CD4-positive, alpha-beta memory T cell (primary cell): ENCODE data around the gene SAMD14. TPM values are rescaled to one million over a fixed set of nuclear protein-coding genes. Genes with fewer than 3 reads are reported as not detected.

ENCODE experiments used
- CTCF ChIA-PET: fragments of 350-600 bp; sonication (Branson Sonifier 250); formaldehyde crosslinking; loops from one replicate; lab custom pipeline; 2021; ENCODE audit warnings: inconsistent platforms; ENCODE audit not compliant: partially characterized antibody; lab: Charles Lee
- POLR2A ChIA-PET: fragments of 350-600 bp; sonication (Branson Sonifier 250); formaldehyde crosslinking; loops from one replicate; lab custom pipeline; 2021; ENCODE audit not compliant: partially characterized antibody; lab: Charles Lee
- DNase-seq, 5 donors: peaks; one replicate each; pipeline versions ENCODE4 v3.0.0 to v3.0.0-alpha.2; 2020 to 2022; ENCODE audit warnings: mixed read lengths in 1 of 5
- H3K27ac ChIP-seq: one replicate; pipeline ENCODE4 v1.7.0; 2013; ENCODE audit warnings: low read depth, low read length
- H3K27me3 ChIP-seq: 2 replicates; pipeline ENCODE4 v1.7.0; 2013; ENCODE audit warnings: mild to moderate bottlenecking, low read length, moderate library complexity; ENCODE audit not compliant: insufficient read depth
- H3K36me3 ChIP-seq: 2 replicates; pipeline ENCODE4 v1.7.0; 2013; ENCODE audit warnings: mild to moderate bottlenecking, low read length, moderate library complexity; ENCODE audit not compliant: insufficient read depth
- H3K4me1 ChIP-seq: 2 replicates; pipeline ENCODE4 v1.7.0; 2013; ENCODE audit warnings: mild to moderate bottlenecking, low read length, moderate library complexity; ENCODE audit not compliant: insufficient read depth
- H3K4me3 ChIP-seq, 2 donors: one replicate each; pipeline ENCODE4 v1.7.0; 2013; ENCODE audit warnings: low read length in 2 of 2, mild to moderate bottlenecking in 1 of 2
- H3K9me3 ChIP-seq, 2 donors: one replicate each; pipeline ENCODE4 v1.7.0; 2013; ENCODE audit warnings: low read length in 2 of 2, control low read depth in 1 of 2; ENCODE audit not compliant: control insufficient read depth in 1 of 2
- H3K27ac Mint-ChIP-seq, 7 donors: one replicate each; pipeline ENCODE4 v1.8.0; 2020 to 2021; ENCODE audit warnings: mixed read lengths in 7 of 7, mild to moderate bottlenecking in 6 of 7, inconsistent platforms in 3 of 7, moderate library complexity in 3 of 7
- H3K27me3 Mint-ChIP-seq, 2 donors: one replicate each; pipeline ENCODE4 v1.8.0; 2020 to 2021; ENCODE audit warnings: mixed read lengths in 2 of 2
- H3K36me3 Mint-ChIP-seq, 2 donors: one replicate each; pipeline ENCODE4 v1.8.0; 2020 to 2021; ENCODE audit warnings: mixed read lengths in 2 of 2, inconsistent platforms in 1 of 2, mild to moderate bottlenecking in 1 of 2
- H3K4me1 Mint-ChIP-seq, 4 donors: one replicate each; pipeline ENCODE4 v1.8.0; 2020 to 2021; ENCODE audit warnings: mixed read lengths in 4 of 4, mild to moderate bottlenecking in 1 of 4
- H3K4me3 Mint-ChIP-seq, 8 donors: one replicate each; pipeline ENCODE4 v1.8.0; 2020 to 2021; ENCODE audit warnings: mixed read lengths in 8 of 8, mild to moderate bottlenecking in 7 of 8, moderate library complexity in 6 of 8, inconsistent platforms in 3 of 8
- H3K9me3 Mint-ChIP-seq, 8 donors: one replicate each; pipeline ENCODE4 v1.8.0; 2020 to 2021; ENCODE audit warnings: mixed read lengths in 8 of 8, mild to moderate bottlenecking in 5 of 8, inconsistent platforms in 3 of 8, moderate library complexity in 1 of 8
- intact Hi-C: fragments of 100-400 bp; cut with micrococcal nuclease; formaldehyde crosslinking; loops from one replicate; pipeline ENCODE4 v1.15.1; 2023
- polyA plus RNA-seq, 2 donors: library from polyadenylated mRNA; unstranded; fragments of 300-500 nt; fragmentation: Illumina TruSeq; gene quantifications; one replicate each; pipeline ENCODE4 v1.2.3, GENCODE V29; 2021
- total RNA-seq, 2 experiments: library from RNA; stranded (reverse); gene quantifications; one replicate each; pipeline ENCODE4 v1.2.3, GENCODE V29; 2021

The SAMD14 gene
- total and polyA plus RNA-seq, 4 experiments from 2014 or later: 0.16 to 1.3 (median 0.72) TPM

- Histone ChIP-seq H3K27me3 (no peaks in the 10 kb centered on the region), H3K27ac (no peak overlapping the region), H3K4me1 (peaks cover 10% of the 10 kb centered on the region), H3K36me3 (no peaks in the 10 kb centered on the region), H3K9me3 (no peaks in the 10 kb centered on the region), H3K4me3 (no peak overlapping the region)
- H3K9me3 Mint-ChIP-seq: peaks cover 0 to 3% (median 0%) of the 10 kb centered on the region in 8 donors
- DNase-seq: no peak
- ChIA-PET CTCF (interaction anchor here (0.6 to 5.3 kb wide), 24 partner anchors 8 to 1114 kb away, joined by 3 to 38 read pairs (median 5); no protein-coding TSS in a partner anchor), POLR2A (interaction anchor here (0.6 to 2.4 kb wide), 7 partner anchors 9 to 76 kb away, joined by 3 to 7 read pairs (median 3); no protein-coding TSS in a partner anchor)
- intact Hi-C loops: loop anchor here (1.0 kb wide), 1 partner anchor 28 kb away; no protein-coding TSS in a partner anchor
- peaks cover 10 to 19% (median 11%) of the 10 kb centered on the region in 4 donors for H3K4me1 Mint-ChIP-seq
- H3K4me3 Mint-ChIP-seq: no peak overlapping the region
- H3K27me3 Mint-ChIP-seq: peaks cover 2 to 3% of the 10 kb centered on the region in 2 donors
- peaks cover 0 to 3% of the 10 kb centered on the region in 2 donors for H3K36me3 Mint-ChIP-seq
- H3K27ac Mint-ChIP-seq: peak overlapping the region in 1 of 7 donors; percentile 85
These were observed 40.0 kb upstream of the SAMD14 start for GRCh38 chr17:50169881-50170459.

DNA sequence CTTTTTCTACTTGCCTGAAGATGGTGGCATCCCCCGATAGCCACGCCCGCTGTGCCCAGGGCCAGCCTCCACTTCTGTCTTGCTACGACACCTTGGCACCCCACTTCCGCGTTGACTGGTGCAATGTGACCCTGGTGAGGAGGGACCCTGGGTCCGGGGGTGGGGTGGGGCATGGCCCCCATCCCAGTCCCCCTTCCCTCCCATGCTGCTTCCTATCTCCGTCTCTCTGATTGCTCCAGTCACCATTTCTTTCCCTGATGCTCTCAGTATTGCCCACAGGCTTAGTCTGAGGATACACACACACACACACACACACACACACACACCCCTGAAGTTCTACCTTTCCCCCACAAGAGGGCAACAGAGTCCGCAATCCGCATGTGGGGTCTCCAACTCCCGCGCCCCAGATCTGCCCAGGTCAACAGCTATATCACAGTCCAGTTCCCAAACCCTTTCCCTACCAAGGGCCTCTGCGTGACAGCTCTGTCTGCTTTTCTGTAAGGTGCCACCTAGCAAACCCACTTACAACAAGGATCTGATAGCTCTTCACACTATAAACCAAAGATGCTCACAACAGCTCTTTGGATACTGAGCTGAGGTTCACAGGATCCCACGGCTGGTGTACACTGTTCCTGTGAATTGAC is 39.3 kb upstream of the SAMD14 start:
- CTCF ChIA-PET: interaction anchor here (0.6 to 5.3 kb wide), 22 partner anchors 8 to 172 kb away, joined by 3 to 38 read pairs (median 5); no protein-coding TSS in a partner anchor
- Histone ChIP-seq H3K4me3 (peak overlapping the region in 1 of 2 donors; percentile 35), H3K36me3 (no peaks in the 10 kb centered on the region), H3K4me1 (peaks cover 10% of the 10 kb centered on the region), H3K27me3 (no peaks in the 10 kb centered on the region), H3K9me3 (no peaks in the 10 kb centered on the region), H3K27ac (no peak overlapping the region)
- DNase-seq: peak; percentile 71 to 81 (median 72)
- Mint-ChIP-seq H3K27me3 (peaks cover 2 to 3% of the 10 kb centered on the region in 2 donors), H3K36me3 (peaks cover 0 to 3% of the 10 kb centered on the region in 2 donors), H3K9me3 (peaks cover 0 to 3% (median 0%) of the 10 kb centered on the region in 8 donors), H3K4me1 (peaks cover 10 to 19% (median 11%) of the 10 kb centered on the region in 4 donors), H3K27ac (peak overlapping the region; percentile 37 to 89 (median 81)), H3K4me3 (peak overlapping the region; percentile 25 to 87 (median 65))
- POLR2A ChIA-PET: interaction anchor here (0.6 to 2.4 kb wide), 6 partner anchors 9 to 75 kb away, joined by 3 to 7 read pairs (median 4); no protein-coding TSS in a partner anchor
- intact Hi-C loops: loop anchor here (1.0 kb wide), 1 partner anchor 29 kb away; no protein-coding TSS in a partner anchor

- peaks cover 10% of the 10 kb centered on the region for H3K4me1 ChIP-seq
- H3K9me3 ChIP-seq: no peaks in the 10 kb centered on the region
- no peak for DNase-seq
- Mint-ChIP-seq H3K9me3 (peaks cover 0 to 3% (median 0%) of the 10 kb centered on the region in 8 donors), H3K27me3 (peaks cover 2 to 3% of the 10 kb centered on the region in 2 donors), H3K27ac (peak overlapping the region in 5 of 7 donors; percentile 74 to 89 (median 85)), H3K4me1 (peaks cover 10 to 24% (median 11%) of the 10 kb centered on the region in 4 donors), H3K36me3 (peaks cover 0 to 3% of the 10 kb centered on the region in 2 donors), H3K4me3 (peak overlapping the region in 2 of 8 donors; percentile 74 to 76)
- intact Hi-C loops: no loop called here
- no peaks in the 10 kb centered on the region for H3K27me3 ChIP-seq
- H3K4me3 ChIP-seq: no peak overlapping the region
- CTCF ChIA-PET: interaction anchor here (1.0 to 3.3 kb wide), 7 partner anchors 10 to 129 kb away, joined by 3 to 28 read pairs (median 10); no protein-coding TSS in a partner anchor
- no peak overlapping the region for H3K27ac ChIP-seq
- H3K36me3 ChIP-seq: no peaks in the 10 kb centered on the region
- POLR2A ChIA-PET: interaction anchor here (2.4 kb wide), 1 partner anchor 19 kb away, joined by 7 read pairs; no protein-coding TSS in a partner anchor
These were observed 38.4 kb upstream of the SAMD14 start for GRCh38 chr17:50168319-50168718.

DNA sequence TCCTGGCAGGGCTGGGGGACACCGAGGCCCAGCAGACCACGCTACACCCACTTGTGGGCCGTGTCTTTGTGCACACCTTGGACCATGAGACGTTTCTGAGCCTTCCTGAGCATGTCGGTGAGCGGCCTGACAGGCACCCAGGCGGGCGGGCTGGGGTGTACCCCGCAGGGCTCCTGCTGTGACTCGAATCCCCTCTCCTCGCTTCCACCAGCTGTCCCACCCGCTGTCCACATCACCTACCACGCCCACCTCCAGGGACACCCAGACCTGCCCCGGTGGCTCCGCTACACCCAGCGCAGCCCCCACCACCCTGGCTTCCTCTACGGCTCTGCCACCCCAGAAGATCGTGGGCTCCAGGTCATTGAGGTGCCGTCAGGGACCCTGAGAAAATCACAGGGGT is 37.4 kb upstream of the SAMD14 start:
- peaks cover 13 to 30% (median 15%) of the 10 kb centered on the region in 4 donors for H3K4me1 Mint-ChIP-seq
- ChIA-PET CTCF (interaction anchor here (1.6 to 3.3 kb wide), 2 partner anchors 11 to 27 kb away, joined by 10 to 28 read pairs; no protein-coding TSS in a partner anchor), POLR2A (no interaction called here)
- H3K9me3 Mint-ChIP-seq: peaks cover 0 to 3% (median 0%) of the 10 kb centered on the region in 8 donors
- Histone ChIP-seq H3K9me3 (no peaks in the 10 kb centered on the region), H3K27ac (no peak overlapping the region), H3K4me1 (peaks cover 14% of the 10 kb centered on the region), H3K27me3 (no peaks in the 10 kb centered on the region), H3K4me3 (no peak overlapping the region), H3K36me3 (no peaks in the 10 kb centered on the region)
- DNase-seq: peak in 1 of 5 donors; percentile 17
- intact Hi-C loops: no loop called here
- no peak overlapping the region for H3K4me3 Mint-ChIP-seq
- peaks cover 0 to 3% of the 10 kb centered on the region in 2 donors for H3K36me3 Mint-ChIP-seq
- H3K27ac Mint-ChIP-seq: no peak overlapping the region
- H3K27me3 Mint-ChIP-seq: peaks cover 2 to 3% of the 10 kb centered on the region in 2 donors

- Mint-ChIP-seq H3K36me3 (peaks cover 0 to 3% of the 10 kb centered on the region in 2 donors), H3K9me3 (peaks cover 0 to 3% (median 0%) of the 10 kb centered on the region in 8 donors), H3K27ac (peak overlapping the region in 2 of 7 donors; percentile 25 to 35), H3K4me3 (no peak overlapping the region), H3K27me3 (peaks cover 2 to 3% of the 10 kb centered on the region in 2 donors), H3K4me1 (peaks cover 17 to 38% (median 21%) of the 10 kb centered on the region in 4 donors)
- ChIA-PET CTCF (interaction anchor here (1.6 to 3.3 kb wide), 2 partner anchors 11 to 28 kb away, joined by 7 to 28 read pairs; no protein-coding TSS in a partner anchor), POLR2A (interaction anchor here (1.1 kb wide), 1 partner anchor 15 kb away, joined by 3 read pairs; no protein-coding TSS in a partner anchor)
- Histone ChIP-seq H3K9me3 (no peaks in the 10 kb centered on the region), H3K27me3 (no peaks in the 10 kb centered on the region), H3K4me3 (no peak overlapping the region), H3K36me3 (no peaks in the 10 kb centered on the region), H3K4me1 (peaks cover 21% of the 10 kb centered on the region), H3K27ac (no peak overlapping the region)
- DNase-seq: peak in 1 of 5 donors; percentile 6
- intact Hi-C loops: no loop called here
These were observed 36.7 kb upstream of the SAMD14 start for GRCh38 chr17:50166518-50167181.

DNA sequence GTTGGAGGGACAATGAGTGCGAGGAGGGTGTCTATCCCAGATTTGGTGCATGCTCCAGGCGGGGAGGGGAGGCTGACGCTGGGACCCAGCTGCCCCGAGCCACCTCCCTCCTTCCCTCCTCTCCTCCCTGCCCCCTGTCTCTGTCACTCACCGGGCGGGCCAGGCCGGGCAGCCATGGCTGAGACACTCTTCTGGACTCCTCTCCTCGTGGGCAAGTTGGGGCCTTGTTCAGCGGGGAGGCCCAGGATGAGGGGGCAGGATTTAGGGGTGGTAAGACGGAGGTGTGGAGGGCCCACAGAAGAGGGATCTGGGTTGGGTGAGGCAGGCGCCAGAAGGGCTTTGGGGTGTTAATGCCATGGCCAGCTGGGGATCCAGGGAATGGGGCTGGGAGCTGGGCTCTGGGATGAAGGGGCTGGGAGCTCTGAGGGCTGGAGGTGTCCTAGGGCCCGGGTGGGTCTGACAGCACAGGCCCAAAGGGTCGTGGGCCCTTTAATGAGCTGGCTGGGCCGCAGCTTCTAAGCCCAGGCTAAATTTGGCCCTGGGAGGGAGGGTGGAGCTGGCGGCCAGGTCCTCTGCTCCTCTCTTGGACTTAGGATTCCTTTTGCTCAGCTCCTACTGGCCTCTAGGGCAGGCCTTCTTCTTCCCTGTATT is 36.0 kb upstream of the SAMD14 start, which contains the start of gene SGCA:
Gene SGCA, plus strand, starts transcription at position 139 of the 651 bp plus-strand sequence. Its CDS starts 36 bp downstream, at position 175.
- no peak within 1 kb of the TSS for H3K4me3 Mint-ChIP-seq
- peaks cover 2 to 3% of the 10 kb centered on the region in 2 donors for H3K27me3 Mint-ChIP-seq
- H3K27ac Mint-ChIP-seq: peak within 1 kb of the TSS in 5 of 7 donors; percentile 55 to 75 (median 63)
- no peak within 1 kb of the TSS for H3K4me3 ChIP-seq
- peaks cover 21 to 43% (median 26%) of the 10 kb centered on the region in 4 donors for H3K4me1 Mint-ChIP-seq
- DNase-seq: peak in 1 of 5 donors; percentile 9
- POLR2A ChIA-PET: interaction anchor here (1.1 kb wide), 1 partner anchor 15 kb away, joined by 3 read pairs; no protein-coding TSS in a partner anchor
- CTCF ChIA-PET: interaction anchor here (1.2 to 1.6 kb wide), 3 partner anchors 27 to 72 kb away, joined by 3 to 7 read pairs (median 4); no protein-coding TSS in a partner anchor
- H3K27me3 ChIP-seq: no peaks in the 10 kb centered on the region
- H3K4me1 ChIP-seq: peaks cover 25% of the 10 kb centered on the region
- no peaks in the 10 kb centered on the region for H3K36me3 ChIP-seq
- peaks cover 0 to 3% of the 10 kb centered on the region in 2 donors for H3K36me3 Mint-ChIP-seq
- H3K27ac ChIP-seq: no peak within 1 kb of the TSS
- H3K9me3 Mint-ChIP-seq: peaks cover 0 to 3% (median 0%) of the 10 kb centered on the region in 8 donors
- intact Hi-C loops: no loop called here
- no peaks in the 10 kb centered on the region for H3K9me3 ChIP-seq
